CD4-positive, alpha-beta T cell (primary cell): ENCODE results near the gene ABCC11. TPM values are rescaled to one million over a fixed set of nuclear protein-coding genes. Genes with fewer than 3 reads are reported as not detected.

Experiments used
- ATAC-seq: fragments of 200-7000 bp; cut with Tn5 transposase; one replicate; pipeline ENCODE4 v1.10.0; 2022; ENCODE audit warnings: mild to moderate bottlenecking; ENCODE audit not compliant: poor library complexity
- CTCF ChIA-PET: fragments of 350-600 bp; sonication (Branson Sonifier 250); formaldehyde crosslinking; loops from one replicate; lab custom pipeline; 2021; ENCODE audit warnings: antibody characterized with exemption, inconsistent platforms; lab: Charles Lee
- POLR2A ChIA-PET: fragments of 350-600 bp; sonication (Branson Sonifier 250); formaldehyde crosslinking; loops from one replicate; lab custom pipeline; 2021; ENCODE audit warnings: antibody characterized with exemption, inconsistent platforms; lab: Charles Lee
- DNase-seq, 14 experiments: peaks; one replicate each; pipeline ENCODE4 v3.0.0-alpha.2; 2013 to 2020; ENCODE audit warnings: mixed read lengths in 2 of 14
- H3K27ac ChIP-seq, 2 donors: one replicate each; pipeline versions ENCODE4 v1.5.1 to v1.7.0; 2013; ENCODE audit warnings: low read length in 2 of 2, low read depth in 1 of 2, mild to moderate bottlenecking in 1 of 2
- H3K27me3 ChIP-seq, 2 experiments: 1 replicate in 1 of 2; 2 replicates in 1 of 2; pipeline versions ENCODE4 v1.6.1 to v1.7.0; 2013; ENCODE audit warnings: low read length in 2 of 2, control low read depth in 1 of 2, mild to moderate bottlenecking in 1 of 2, moderate library complexity in 1 of 2; ENCODE audit not compliant: insufficient read depth in 2 of 2, control insufficient read depth in 1 of 2
- H3K36me3 ChIP-seq: one replicate; pipeline ENCODE4 v1.6.1; 2013; ENCODE audit warnings: low read length, control low read depth; ENCODE audit not compliant: insufficient read depth
- H3K4me1 ChIP-seq: one replicate; pipeline ENCODE4 v1.6.1; 2013; ENCODE audit warnings: low read length, control low read depth; ENCODE audit not compliant: insufficient read depth
- H3K4me3 ChIP-seq: one replicate; pipeline ENCODE4 v1.5.1; 2013; ENCODE audit warnings: mild to moderate bottlenecking, low read length, moderate library complexity
- H3K9me3 ChIP-seq, 2 experiments: 1 replicate in 1 of 2; 2 replicates in 1 of 2; pipeline versions ENCODE4 v1.6.1 to v1.7.0; 2013; ENCODE audit warnings: low read length in 2 of 2, mild to moderate bottlenecking in 2 of 2, control low read depth in 1 of 2, moderate library complexity in 1 of 2; ENCODE audit not compliant: control insufficient read depth in 1 of 2, insufficient read depth in 1 of 2
- H3K27ac Mint-ChIP-seq: one replicate; pipeline ENCODE4 v1.8.0; 2020; ENCODE audit warnings: mixed read lengths
- H3K27me3 Mint-ChIP-seq: one replicate; pipeline ENCODE4 v1.8.0; 2021; ENCODE audit warnings: mixed read lengths
- H3K36me3 Mint-ChIP-seq: one replicate; pipeline ENCODE4 v1.8.0; 2021; ENCODE audit warnings: low read depth, mixed read lengths
- H3K4me1 Mint-ChIP-seq: one replicate; pipeline ENCODE4 v1.8.0; 2021; ENCODE audit warnings: low read depth, mixed read lengths
- H3K4me3 Mint-ChIP-seq: one replicate; pipeline ENCODE4 v1.8.0; 2020; ENCODE audit warnings: mild to moderate bottlenecking, mixed read lengths
- H3K9me3 Mint-ChIP-seq: one replicate; pipeline ENCODE4 v1.8.0; 2020; ENCODE audit warnings: mixed read lengths
- CTCF ChIP-seq: fragments of 200-600 bp; IDR thresholded peaks from one replicate; pipeline ENCODE4 v1.8.0; 2022; ENCODE audit warnings: antibody characterized with exemption, mild to moderate bottlenecking
- intact Hi-C, 2 experiments: fragments of 100-400 bp; cut with DNase I in 1 of 2; cut with micrococcal nuclease in 1 of 2; formaldehyde crosslinking; loops; one replicate each; pipeline versions ENCODE4 v1.15.1 to v1.9.0; 2023 to 2025; cut with DNase I, micrococcal nuclease
- total RNA-seq, 174 experiments: library from RNA in 2 of 174; stranded (reverse) in 2 of 174; gene quantifications; one replicate each; pipeline ENCODE4 v1.2.3 and lab custom pipeline; 2021 to 2026

Gene ABCC11
- total RNA-seq, 2 experiments from 2014 or later = 0.08 TPM; not detected in 1

GRCh38 chr16:48287239-48287638 is 39.9 kb upstream of the ABCC11 start:
- Histone ChIP-seq H3K27ac (no peak overlapping the region), H3K4me3 (no peak overlapping the region), H3K27me3 (no peaks in the 10 kb centered on the region), H3K36me3 (peaks cover 62% of the 10 kb centered on the region), H3K9me3 (peaks cover 6 to 8% of the 10 kb centered on the region in 2 experiments), H3K4me1 (no peaks in the 10 kb centered on the region)
- Mint-ChIP-seq H3K36me3 (peaks cover 96% of the 10 kb centered on the region), H3K4me1 (peaks cover 27% of the 10 kb centered on the region), H3K4me3 (no peak overlapping the region), H3K27me3 (no peaks in the 10 kb centered on the region), H3K9me3 (peaks cover 2% of the 10 kb centered on the region), H3K27ac (no peak overlapping the region)
- ATAC-seq (no peak), DNase-seq (no peak)
- CTCF ChIA-PET = no interaction called here
- intact Hi-C loops = no loop called here
- POLR2A ChIA-PET = interaction anchor here (1.2 kb wide), 1 partner anchor 14 kb away, joined by 3 read pairs; no protein-coding TSS in a partner anchor
- no peak for TF ChIP-seq CTCF

- no peak overlapping the region for H3K27ac ChIP-seq
- DNase-seq = peak in 2 of 14 experiments; percentile 1 to 32
- no peaks in the 10 kb centered on the region for H3K27me3 ChIP-seq
- H3K4me3 ChIP-seq = no peak overlapping the region
- CTCF ChIA-PET = no interaction called here
- H3K9me3 Mint-ChIP-seq = peaks cover 2% of the 10 kb centered on the region
- no peak overlapping the region for H3K4me3 Mint-ChIP-seq
- H3K27ac Mint-ChIP-seq = no peak overlapping the region
- H3K4me1 ChIP-seq = no peaks in the 10 kb centered on the region
- peaks cover 91% of the 10 kb centered on the region for H3K36me3 Mint-ChIP-seq
- H3K36me3 ChIP-seq = peaks cover 53% of the 10 kb centered on the region
- ATAC-seq = no peak
- intact Hi-C loops = no loop called here
- TF ChIP-seq CTCF = no peak
- peaks cover 6 to 8% of the 10 kb centered on the region in 2 experiments for H3K9me3 ChIP-seq
- peaks cover 19% of the 10 kb centered on the region for H3K4me1 Mint-ChIP-seq
- POLR2A ChIA-PET = no interaction called here
- H3K27me3 Mint-ChIP-seq = no peaks in the 10 kb centered on the region
Measured at GRCh38 chr16:48284772-48285409, 37.6 kb upstream of the ABCC11 start.

- POLR2A ChIA-PET = no interaction called here
Measured at GRCh38 chr16:48282636-48283263, 35.4 kb upstream of the ABCC11 start.

More at GRCh38 chr16:48282636-48283263, 35.4 kb upstream of the ABCC11 start:
- Mint-ChIP-seq H3K4me3 (no peak overlapping the region), H3K4me1 (peaks cover 29% of the 10 kb centered on the region), H3K27me3 (no peaks in the 10 kb centered on the region), H3K27ac (no peak overlapping the region), H3K36me3 (peaks cover 94% of the 10 kb centered on the region), H3K9me3 (peaks cover 2% of the 10 kb centered on the region)
- intact Hi-C loops = no loop called here
- H3K27ac ChIP-seq = no peak overlapping the region
- TF ChIP-seq CTCF = no peak
- no peak for ATAC-seq
- peaks cover 54% of the 10 kb centered on the region for H3K36me3 ChIP-seq
- no peak overlapping the region for H3K4me3 ChIP-seq
- DNase-seq = no peak
- peaks cover 6 to 8% of the 10 kb centered on the region in 2 experiments for H3K9me3 ChIP-seq
- H3K4me1 ChIP-seq = no peaks in the 10 kb centered on the region
- CTCF ChIA-PET = no interaction called here
- no peaks in the 10 kb centered on the region for H3K27me3 ChIP-seq
